H1 (cell line): Measurements from ENCODE around the gene FBXL12. TPM values are rescaled to one million over a fixed set of nuclear protein-coding genes. Genes with fewer than 3 reads are reported as not detected.

Source experiments
- CTCF ChIA-PET: fragments of 300-600 bp; sonication (Branson Sonifier 250); formaldehyde crosslinking; loops from one replicate; lab custom pipeline; 2021; ENCODE audit not compliant: partially characterized antibody; lab: Charles Lee
- POLR2A ChIA-PET: fragments of 300-600 bp; sonication (Branson Sonifier 250); formaldehyde crosslinking; loops from one replicate; lab custom pipeline; 2021; ENCODE audit warnings: inconsistent platforms; ENCODE audit not compliant: partially characterized antibody; lab: Charles Lee
- DNase-seq, 2 experiments: peaks; one replicate each; pipeline versions ENCODE4 v3.0.0 to v3.0.0-alpha.2; 2010 to 2022; ENCODE audit warnings: low spot score in 2 of 2, low read depth in 1 of 2, mixed read lengths in 1 of 2
- FAIRE-seq: peaks from 2 replicates; lab custom pipeline; 2011; peaks lifted over from hg19 to GRCh38; lab: Jason Lieb, UNC
- H2AFZ ChIP-seq: 2 replicates; pipeline ENCODE4 v1.8.1; 2012; ENCODE audit warnings: low read length, inconsistent platforms
- H2AK5ac ChIP-seq: 2 replicates; pipeline ENCODE4 v1.6.1; 2013; ENCODE audit warnings: low read depth, low read length
- H2BK120ac ChIP-seq: replicated peaks from 2 replicates; pipeline ENCODE3; 2013; ENCODE audit warnings: low read depth, low read length, inconsistent platforms
- H2BK12ac ChIP-seq: 2 replicates; pipeline ENCODE4 v1.6.1; 2013; ENCODE audit warnings: low read depth, low read length
- H2BK15ac ChIP-seq: 2 replicates; pipeline ENCODE4 v1.6.1; 2013; ENCODE audit warnings: low read length
- H2BK20ac ChIP-seq: 2 replicates; pipeline ENCODE4 v1.6.1; 2013; ENCODE audit warnings: low read length
- H2BK5ac ChIP-seq: 2 replicates; pipeline ENCODE4 v1.6.1; 2013; ENCODE audit warnings: low read depth, low read length
- H3K14ac ChIP-seq: 2 replicates; pipeline ENCODE4 v1.6.1; 2013; ENCODE audit warnings: inconsistent platforms; ENCODE audit not compliant: insufficient read length
- H3K18ac ChIP-seq: 2 replicates; pipeline ENCODE4 v1.6.1; 2013; ENCODE audit warnings: low read length; ENCODE audit errors: extremely low read depth
- H3K23ac ChIP-seq: 2 replicates; pipeline ENCODE4 v1.6.1; 2013; ENCODE audit warnings: inconsistent platforms; ENCODE audit not compliant: insufficient read length
- H3K23me2 ChIP-seq: 2 replicates; pipeline ENCODE4 v1.6.1; 2013; ENCODE audit warnings: low read depth, low read length
- H3K27ac ChIP-seq: 2 replicates; pipeline ENCODE4 v1.6.1; 2011; ENCODE audit warnings: low read depth, low read length, inconsistent platforms
- H3K27me3 ChIP-seq, 4 experiments: replicated peaks in 1 of 4; 1 replicate in 1 of 4; 2 replicates in 3 of 4; pipeline versions ENCODE4 v1.6.1 to v1.8.1; 2011 to 2013; ENCODE audit warnings: low read length in 3 of 4, mild to moderate bottlenecking in 3 of 4, inconsistent platforms in 2 of 4, mixed read lengths in 2 of 4, moderate library complexity in 1 of 4; ENCODE audit not compliant: control insufficient read depth in 3 of 4, insufficient read depth in 3 of 4; ENCODE audit errors: extremely low read depth in 1 of 4
- H3K36me3 ChIP-seq, 4 experiments: 2 replicates each; pipeline versions ENCODE4 v1.6.1 to v1.8.1; 2011 to 2013; ENCODE audit warnings: mild to moderate bottlenecking in 4 of 4, low read length in 3 of 4, moderate library complexity in 2 of 4, control low read depth in 1 of 4, inconsistent platforms in 1 of 4; ENCODE audit not compliant: insufficient read depth in 4 of 4, control insufficient read depth in 2 of 4
- H3K4ac ChIP-seq: replicated peaks from 2 replicates; pipeline ENCODE3; 2013; ENCODE audit warnings: low read length, low read depth, mixed read lengths, inconsistent platforms; ENCODE audit not compliant: insufficient read length
- H3K4me1 ChIP-seq, 4 experiments: replicated peaks in 1 of 4; 1 replicate in 1 of 4; 2 replicates in 3 of 4; pipeline versions ENCODE4 v1.6.1 to v1.8.1; 2011 to 2013; ENCODE audit warnings: low read length in 3 of 4, inconsistent platforms in 2 of 4, mixed read lengths in 1 of 4; ENCODE audit not compliant: insufficient read depth in 4 of 4, control insufficient read depth in 3 of 4
- H3K4me2 ChIP-seq, 2 experiments: 2 replicates each; pipeline versions ENCODE4 v1.6.1 to v1.8.1; 2011 to 2013; ENCODE audit warnings: low read depth in 2 of 2, low read length in 2 of 2, control low read depth in 1 of 2, inconsistent platforms in 1 of 2, mild to moderate bottlenecking in 1 of 2; ENCODE audit not compliant: insufficient read depth in 1 of 2
- H3K4me3 ChIP-seq, 4 experiments: fragments of 200-600, 300-600 bp in 1 of 4; sonication (generic), shearing (Covaris generic), sonication (Bioruptor Twin) in 1 of 4; 2 replicates each; pipeline versions ENCODE4 v1.5.1 to v1.8.1; 2011 to 2016; ENCODE audit warnings: low read length in 4 of 4, low read depth in 3 of 4, control low read depth in 2 of 4, inconsistent platforms in 2 of 4, mild to moderate bottlenecking in 2 of 4, mixed read lengths in 1 of 4, moderate library complexity in 1 of 4; ENCODE audit not compliant: insufficient read depth in 2 of 4; ENCODE audit errors: extremely low read depth in 1 of 4
- H3K56ac ChIP-seq: replicated peaks from 2 replicates; pipeline ENCODE3; 2013; ENCODE audit warnings: low read depth, mild to moderate bottlenecking, mixed read lengths, low read length, inconsistent platforms; ENCODE audit not compliant: insufficient read length
- H3K79me1 ChIP-seq: 2 replicates; pipeline ENCODE4 v1.6.1; 2013; ENCODE audit warnings: low read depth, low read length, control low read depth
- H3K79me2 ChIP-seq, 2 experiments: 2 replicates each; pipeline versions ENCODE4 v1.6.1 to v1.8.1; 2012 to 2013; ENCODE audit warnings: low read length in 2 of 2, mild to moderate bottlenecking in 2 of 2, inconsistent platforms in 1 of 2; ENCODE audit not compliant: insufficient read depth in 2 of 2, control insufficient read depth in 1 of 2
- H3K9ac ChIP-seq, 4 experiments: replicated peaks in 1 of 4; 1 replicate in 1 of 4; 2 replicates in 3 of 4; pipeline versions ENCODE4 v1.6.1 to v1.8.1; 2011 to 2013; ENCODE audit warnings: low read depth in 3 of 4, low read length in 3 of 4, control low read depth in 2 of 4, mild to moderate bottlenecking in 2 of 4, moderate library complexity in 2 of 4, inconsistent platforms in 1 of 4; ENCODE audit errors: extremely low read depth in 1 of 4
- H3K9me3 ChIP-seq, 2 experiments: 2 replicates each; pipeline versions ENCODE4 v1.6.1 to v1.8.1; 2012 to 2013; ENCODE audit warnings: mild to moderate bottlenecking in 2 of 2, moderate library complexity in 2 of 2, control low read depth in 1 of 2, inconsistent platforms in 1 of 2, low read depth in 1 of 2, low read length in 1 of 2, mixed read lengths in 1 of 2; ENCODE audit not compliant: insufficient read depth in 2 of 2
- H4K20me1 ChIP-seq, 2 experiments: replicated peaks in 1 of 2; 2 replicates each; pipeline versions ENCODE3 to v1.8.1; 2011 to 2013; ENCODE audit warnings: inconsistent platforms in 2 of 2, low read length in 2 of 2, mild to moderate bottlenecking in 1 of 2; ENCODE audit not compliant: insufficient read depth in 2 of 2, control insufficient read depth in 1 of 2
- H4K5ac ChIP-seq: 2 replicates; pipeline ENCODE4 v1.6.1; 2013; ENCODE audit warnings: low read length, low read depth, mixed read lengths, inconsistent platforms; ENCODE audit not compliant: insufficient read length
- H4K8ac ChIP-seq: 2 replicates; pipeline ENCODE4 v1.8.0; 2013; ENCODE audit warnings: mild to moderate bottlenecking, moderate library complexity, low read length, inconsistent platforms; ENCODE audit not compliant: insufficient read depth; ENCODE audit errors: extremely low read depth
- H4K91ac ChIP-seq: replicated peaks from 2 replicates; pipeline ENCODE3; 2013; ENCODE audit warnings: low read length, mixed read lengths, inconsistent platforms; ENCODE audit not compliant: insufficient read length
- ASH2L ChIP-seq: fragments of 200-600, 300-600 bp; sonication (generic); IDR thresholded peaks from one replicate; pipeline ENCODE4 v1.7.1; 2017; ENCODE audit warnings: low read length
- BCL11A ChIP-seq, 2 experiments: IDR thresholded peaks; one replicate each; pipeline ENCODE4 v1.6.1; 2011; ENCODE audit warnings: low read depth in 2 of 2, low read length in 2 of 2, mild to moderate bottlenecking in 2 of 2
- KDM1A ChIP-seq: fragments of 200-600, 300-600 bp; sonication (generic); IDR thresholded peaks from 2 replicates; pipeline ENCODE4 v1.7.1; 2016; ENCODE audit warnings: mild to moderate bottlenecking, low read length, borderline replicate concordance
- RBBP5 ChIP-seq: IDR thresholded peaks from 2 replicates; pipeline ENCODE4 v1.7.1; 2012; ENCODE audit warnings: low read depth, mild to moderate bottlenecking, inconsistent platforms, low read length, moderate library complexity, borderline replicate concordance
- WGBS, 2 experiments: shearing (Covaris generic) in 1 of 2; methylation state at CpG; one replicate each; pipeline versions ENCODE4 v1.1.6 to v1.1.7; 2013 to 2015; ENCODE audit warnings: low lambda C conversion rate in 2 of 2, mixed read lengths in 2 of 2, inconsistent platforms in 1 of 2, low coverage in 1 of 2, missing lambda C conversion rate in 1 of 2; ENCODE audit not compliant: insufficient replicate concordance in 2 of 2, insufficient coverage in 1 of 2, insufficient read length in 1 of 2; ENCODE audit errors: extremely low coverage in 1 of 2, missing lambda C conversion rate in 1 of 2; 5-methylcytosine and 5-hydroxymethylcytosine counted together
- polyA plus RNA-seq, 7 experiments: library from polyadenylated mRNA; depleted of rRNA in 3 of 7; stranded (reverse) in 5 of 7; unstranded in 2 of 7; fragments of >200 nt in 5 of 7; fragments of 200-250 nt in 2 of 7; gene quantifications; 1 replicate in 5 of 7; 2 replicates in 1 of 7; 4 replicates in 1 of 7; pipeline versions ENCODE4 v1.2.1 to v1.2.3, GENCODE V29; 2011 to 2013; ENCODE audit warnings: missing spikeins in 2 of 7, mixed read lengths in 2 of 7
- total RNA-seq: library from RNA; stranded (reverse); fragmentation: NEBNext Ultra II Directional; extraction: Animal tissue kit (Norgen Biotek cat#: 25700); gene quantifications from 2 replicates; pipeline ENCODE4 v1.2.1, GENCODE V29; 2021

Gene FBXL12
- total and polyA plus RNA-seq, 2 of the 8 experiments (the other 6 are each of a cell fraction or from before 2014, with no cell fraction given), result 24.6 to 62.3 TPM

DNA sequence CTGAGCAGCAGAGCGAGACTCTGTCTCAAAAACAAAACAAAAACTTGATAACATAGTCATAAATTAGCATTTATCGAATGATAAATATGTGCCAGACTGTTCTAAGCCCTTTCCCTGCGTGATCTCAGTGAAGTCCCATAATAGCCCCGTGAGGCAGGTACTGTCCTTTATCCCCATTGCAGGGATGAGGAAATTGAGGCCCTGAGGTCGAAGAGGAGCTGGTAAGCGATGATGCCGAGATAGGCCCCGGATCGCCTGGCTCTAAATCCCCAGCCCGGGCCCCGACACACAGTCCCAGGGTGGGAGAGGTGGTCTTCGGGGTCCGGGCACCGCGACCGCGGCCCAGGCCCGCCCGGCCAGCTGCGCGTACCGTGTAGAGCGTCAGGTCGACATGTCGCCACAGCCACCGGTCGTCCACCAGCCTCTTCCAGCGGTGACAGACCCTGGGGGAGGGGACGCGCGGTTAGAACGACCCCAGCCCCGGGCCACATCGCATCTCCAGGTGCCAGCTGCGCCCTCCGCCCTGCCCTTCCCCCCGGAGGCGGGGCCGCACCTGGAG is 625 bp downstream of the FBXL12 start:
- Histone ChIP-seq H2AFZ (no peak overlapping the region), H3K27ac (peak overlapping the region; percentile 91), H3K9ac (peak overlapping the region; percentile 76 to 91 (median 87)), H3K79me1 (peaks cover 3% of the 10 kb centered on the region; the same call in 1 of the 2 replicates), H3K14ac (no peak overlapping the region), H3K4me3 (peak overlapping the region; percentile 73 to 91 (median 83)), H3K27me3 (no peaks in the 10 kb centered on the region), H3K36me3 (peaks cover 0 to 3% (median 0%) of the 10 kb centered on the region in 4 experiments; a peak in 2 of 8 replicates), H4K20me1 (no peaks in the 10 kb centered on the region), H2BK15ac (no peak overlapping the region), H3K23me2 (peaks cover 4% of the 10 kb centered on the region), H3K9me3 (0 out of 4 replicates have a peak, but pooled peaks cover 2 to 5% of the 10 kb centered on the region in 2 experiments), H3K4me2 (peak overlapping the region; percentile 81 to 86)
- FAIRE-seq (no peak), DNase-seq (no peak)
- peak; percentile 23; the same call in 1 of the 2 replicates for TF ChIP-seq KDM1A
- TF ChIP-seq ASH2L, result peak; percentile 81
- peak; percentile 87; the same call in 1 of the 2 replicates for TF ChIP-seq RBBP5
- TF ChIP-seq BCL11A (IDR thresholded peaks at IDR 0.05; ENCODE audit: low read depth in 2 of 2, low read length in 2 of 2), result no peak
- TF ChIP-seq, all 59 proteins: peak for 3
- H2BK20ac ChIP-seq, result no peak overlapping the region
- no peak overlapping the region for H4K91ac ChIP-seq
- H3K18ac ChIP-seq, result no peak overlapping the region
- H3K79me2 ChIP-seq, result peaks cover 0 to 37% of the 10 kb centered on the region in 2 experiments; a peak in 2 of 4 replicates
- ChIA-PET POLR2A (interaction anchor here (0.7 to 2.1 kb wide), 10 partner anchors 9 to 689 kb away, joined by 3 to 11 read pairs (median 6); partner anchors contain the start of gene UBL5), CTCF (no interaction called here)
- peak overlapping the region; percentile 71 for H2BK5ac ChIP-seq
- H3K56ac ChIP-seq, result peak overlapping the region; percentile 99
- H3K4ac ChIP-seq, result no peak overlapping the region
- H2AK5ac ChIP-seq, result no peak overlapping the region
- no peak overlapping the region for H2BK12ac ChIP-seq
- 7% methylated on average over 34 of the region's 39 CpGs; no CpG with 5 or more reads in 1 of the 2 experiments for WGBS, 2 experiments
- no peak overlapping the region for H2BK120ac ChIP-seq
- H3K23ac ChIP-seq, result no peak overlapping the region
- no peak overlapping the region for H4K8ac ChIP-seq
- H3K4me1 ChIP-seq, result peaks cover 2 to 5% (median 3%) of the 10 kb centered on the region in 4 experiments; a peak in 6 of 7 replicates
- no peak overlapping the region for H4K5ac ChIP-seq
